Esophagus mucosa (tissue), 1 donor: ENCODE measurements around the gene CCDC116. TPM values are rescaled to one million over a fixed set of nuclear protein-coding genes. Genes with fewer than 3 reads are reported as not detected.
"Not testable (repeated sequence)": the region's sequence is repeated elsewhere in the genome, so short reads cannot be mapped to it uniquely, and the experiment has no call there.

Experiments
- ATAC-seq: fragments of 200-7000 bp; cut with Tn5 transposase; one replicate; pipeline ENCODE4 v1.9.1; 2020
- total RNA-seq: library from RNA; stranded (reverse); gene quantifications from one replicate; pipeline ENCODE4 v1.2.4, GENCODE V29; 2023
- donor health status: DM: yes; HTN: yes; CAD: no.

The CCDC116 gene
- total RNA-seq, 1 donor from 2014 or later, result not detected

DNA sequence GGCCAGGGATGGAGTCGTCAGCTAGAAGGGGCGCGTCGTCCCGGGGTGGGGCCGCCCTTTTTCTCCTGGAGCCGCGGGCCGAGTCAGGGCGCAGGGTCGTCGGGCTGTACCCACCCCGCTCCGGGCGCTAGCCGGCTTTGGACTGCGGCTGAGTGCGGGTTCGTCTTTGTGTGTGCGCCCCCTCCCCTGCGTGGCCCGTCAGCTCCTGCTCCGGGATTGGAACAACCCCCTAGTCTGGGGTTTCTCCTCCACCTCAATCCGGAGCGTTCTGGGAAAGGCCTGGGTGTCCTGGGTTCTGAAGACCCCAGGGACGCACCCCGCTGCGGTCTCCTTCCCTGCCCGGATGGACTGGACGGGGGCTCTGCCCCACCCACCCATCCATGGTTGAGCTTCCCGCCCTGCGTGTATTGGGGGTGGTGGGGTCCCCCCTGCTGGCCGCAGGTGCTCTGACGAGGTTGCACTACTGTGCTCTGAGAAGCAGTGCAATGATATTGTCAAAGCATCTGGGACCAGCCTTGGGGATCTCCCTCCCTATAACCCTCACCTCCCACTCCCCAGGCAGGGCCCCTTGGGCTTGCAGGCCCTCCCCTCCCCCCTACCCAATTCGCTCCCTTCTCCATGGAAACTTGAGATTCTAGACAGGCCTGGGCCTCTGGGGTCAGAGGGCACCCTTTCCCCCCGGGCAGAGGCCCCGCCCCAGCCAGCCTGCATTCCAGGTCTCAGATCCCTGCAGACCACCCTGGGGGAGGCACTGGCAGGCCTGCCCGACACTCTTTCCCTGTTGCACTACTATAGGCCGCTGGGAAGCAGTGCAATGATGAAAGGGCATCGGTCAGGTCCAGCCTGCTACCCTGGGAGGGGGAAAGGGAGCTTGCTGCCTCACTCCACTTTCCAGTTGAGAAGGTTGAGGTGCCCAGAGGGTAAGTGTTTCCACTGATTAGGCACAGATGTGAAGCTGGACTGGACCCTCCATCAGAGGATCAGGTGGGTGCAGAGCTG, 20.3 kb downstream of the CCDC116 start:
- ATAC-seq, result no peak

DNA sequence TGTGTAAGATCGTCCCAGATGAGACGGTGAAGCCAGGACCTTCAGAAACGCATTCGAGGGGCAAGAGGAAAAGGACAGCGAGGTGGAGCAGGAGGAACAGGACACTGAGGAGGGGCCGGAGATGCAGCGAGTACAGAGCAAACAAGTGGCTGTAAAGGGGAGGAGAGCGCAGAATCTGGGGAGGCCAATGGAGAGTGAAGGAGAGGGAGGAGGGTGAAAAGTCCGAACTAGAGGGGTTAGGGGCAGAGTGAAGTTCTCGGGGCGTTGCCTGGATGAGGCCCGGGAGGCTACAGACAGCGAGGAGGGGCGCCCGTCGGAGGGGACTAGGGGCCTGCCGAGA, 24.4 kb downstream of the CCDC116 start:
- ATAC-seq, result no peak

- ATAC-seq, result peak; percentile 83
Measured at GRCh38 chr22:21657360-21658032, 24.9 kb downstream of the CCDC116 start.

- ATAC-seq, result no peak
Measured at GRCh38 chr22:21659864-21660525, 27.4 kb downstream of the CCDC116 start.

DNA sequence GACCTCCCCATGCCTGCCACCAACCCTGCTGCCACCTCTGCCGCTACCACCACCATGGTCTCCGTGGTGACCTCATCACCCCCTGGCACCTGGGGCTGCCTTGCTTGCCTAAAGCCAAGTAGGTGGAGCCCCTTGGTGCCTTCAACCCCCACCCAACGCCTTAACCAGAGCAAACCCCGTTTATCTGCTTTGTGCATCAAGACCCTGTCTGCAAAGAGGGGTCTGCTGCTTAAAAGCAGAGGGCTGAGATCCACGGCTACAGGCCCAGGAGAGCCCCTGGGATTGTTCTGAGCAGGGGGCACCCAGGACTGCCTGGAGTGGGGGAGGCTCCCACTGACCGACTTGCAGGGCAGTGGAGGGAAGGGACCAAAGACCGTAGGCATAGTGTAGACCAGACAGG, 28.3 kb downstream of the CCDC116 start:
- ATAC-seq, result no peak

DNA sequence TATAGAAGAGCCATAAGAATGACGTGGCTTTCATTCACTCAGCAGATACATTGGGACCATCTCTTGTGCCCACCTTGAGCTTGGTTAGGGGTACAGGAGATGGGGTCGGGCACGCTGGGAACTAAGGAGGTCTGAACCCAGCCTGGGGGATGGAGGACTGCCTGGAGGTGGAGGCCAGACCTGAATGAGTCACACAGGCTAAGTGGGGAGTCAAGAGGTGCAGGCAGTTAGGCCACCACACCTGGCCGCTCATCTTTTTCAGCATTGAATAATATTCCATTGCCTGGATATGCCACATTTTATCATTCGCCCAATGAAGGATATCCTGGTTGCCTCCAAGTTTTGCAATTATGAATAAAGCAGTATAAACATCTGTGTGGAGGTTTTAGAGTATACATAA, 29.4 kb downstream of the CCDC116 start:
- no peak for ATAC-seq

- no peak for ATAC-seq
Measured at GRCh38 chr22:21663738-21664137, 31.2 kb downstream of the CCDC116 start.

- ATAC-seq, result no peak
Measured at GRCh38 chr22:21665047-21665851, 32.7 kb downstream of the CCDC116 start.

DNA sequence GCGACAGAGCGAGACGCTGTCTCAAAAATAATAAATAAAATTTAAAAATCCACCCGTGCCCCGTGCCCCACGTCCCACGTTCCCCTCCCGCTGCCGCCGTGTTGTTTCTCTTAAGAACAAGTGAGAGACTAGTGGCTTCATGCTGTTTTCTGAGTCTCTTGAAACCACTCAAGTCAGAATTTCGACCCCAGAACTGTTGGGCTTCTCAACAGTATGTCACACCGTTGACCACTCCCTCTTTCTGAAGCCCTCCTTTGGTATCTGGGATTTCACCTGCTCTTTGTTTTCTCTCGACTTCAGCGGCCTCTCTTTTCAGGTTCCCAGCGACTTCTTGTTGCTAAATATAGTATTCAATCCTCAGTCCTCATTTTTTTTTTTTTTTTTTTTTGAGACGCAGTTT, 34.2 kb downstream of the CCDC116 start:
- no peak for ATAC-seq

- peak; percentile 59 for ATAC-seq
Measured at GRCh38 chr22:21669026-21669425, 36.5 kb downstream of the CCDC116 start.

DNA sequence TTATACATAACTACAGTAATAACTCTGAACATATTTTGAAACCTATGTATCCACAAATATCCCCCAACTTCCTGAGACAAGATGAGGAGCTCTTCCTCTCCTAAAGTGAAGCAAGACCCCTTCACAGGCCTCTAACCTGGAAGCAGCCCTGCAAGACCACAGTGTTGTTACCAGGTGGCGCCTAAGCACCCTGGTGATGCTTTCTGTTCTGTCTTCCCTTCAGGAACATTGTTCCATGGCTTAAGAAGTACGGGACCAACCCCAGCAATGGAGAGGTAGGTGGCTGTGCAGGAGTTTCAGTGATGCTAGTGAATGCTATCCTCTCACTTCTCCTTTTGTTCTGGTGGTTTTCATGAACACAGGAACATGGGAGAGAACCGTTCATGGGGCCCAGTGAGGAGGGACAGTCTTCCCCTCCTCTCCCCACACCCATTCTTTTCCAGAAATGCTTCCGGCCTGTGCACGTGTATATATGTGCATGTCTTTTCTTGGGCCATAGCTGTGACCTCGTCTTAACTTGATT, 39.6 kb downstream of the CCDC116 start:
- ATAC-seq, result no peak

DNA sequence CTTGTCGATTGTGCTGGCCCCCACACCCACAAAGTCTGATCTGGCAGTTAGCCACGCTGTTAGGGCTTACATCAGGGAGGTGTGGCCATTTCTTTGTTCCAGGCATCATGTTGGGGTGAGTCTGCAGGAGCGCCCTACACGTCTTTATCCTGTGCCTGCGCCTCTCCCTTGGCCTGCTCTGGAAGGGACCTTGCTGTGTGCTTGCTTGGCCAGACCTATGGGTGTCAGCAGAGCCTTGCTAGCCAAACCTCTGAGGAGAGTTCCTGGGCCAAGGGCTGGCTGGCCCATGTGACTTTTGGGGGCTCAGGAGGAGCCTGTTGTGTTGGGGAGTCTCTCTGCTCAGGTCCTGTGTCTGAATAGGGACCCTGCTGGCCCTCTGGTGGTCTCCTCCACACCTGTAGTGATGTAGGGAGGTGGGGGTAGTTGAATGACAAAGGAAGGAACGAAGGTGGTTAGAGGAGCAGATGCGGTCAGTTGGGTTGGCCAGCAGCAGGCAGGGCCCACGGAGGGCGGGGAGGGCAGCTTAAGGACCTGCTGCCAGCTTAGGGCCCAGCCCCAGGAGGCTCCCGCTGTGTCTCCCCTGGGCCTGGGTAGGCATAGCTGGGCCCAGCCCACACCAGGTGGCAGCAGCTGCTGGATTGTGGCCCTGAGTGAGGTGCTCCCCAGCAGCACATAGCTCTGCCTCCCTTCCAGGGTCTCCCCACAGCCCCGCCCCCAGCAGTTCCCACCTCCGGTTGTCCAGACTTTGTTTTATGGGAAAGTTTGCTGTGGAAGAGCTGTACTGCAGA, 41.2 kb downstream of the CCDC116 start:
- peak; percentile 82 for ATAC-seq

GRCh38 chr22:21674638-21675245, 42.2 kb downstream of the CCDC116 start:
- ATAC-seq, result no peak

DNA sequence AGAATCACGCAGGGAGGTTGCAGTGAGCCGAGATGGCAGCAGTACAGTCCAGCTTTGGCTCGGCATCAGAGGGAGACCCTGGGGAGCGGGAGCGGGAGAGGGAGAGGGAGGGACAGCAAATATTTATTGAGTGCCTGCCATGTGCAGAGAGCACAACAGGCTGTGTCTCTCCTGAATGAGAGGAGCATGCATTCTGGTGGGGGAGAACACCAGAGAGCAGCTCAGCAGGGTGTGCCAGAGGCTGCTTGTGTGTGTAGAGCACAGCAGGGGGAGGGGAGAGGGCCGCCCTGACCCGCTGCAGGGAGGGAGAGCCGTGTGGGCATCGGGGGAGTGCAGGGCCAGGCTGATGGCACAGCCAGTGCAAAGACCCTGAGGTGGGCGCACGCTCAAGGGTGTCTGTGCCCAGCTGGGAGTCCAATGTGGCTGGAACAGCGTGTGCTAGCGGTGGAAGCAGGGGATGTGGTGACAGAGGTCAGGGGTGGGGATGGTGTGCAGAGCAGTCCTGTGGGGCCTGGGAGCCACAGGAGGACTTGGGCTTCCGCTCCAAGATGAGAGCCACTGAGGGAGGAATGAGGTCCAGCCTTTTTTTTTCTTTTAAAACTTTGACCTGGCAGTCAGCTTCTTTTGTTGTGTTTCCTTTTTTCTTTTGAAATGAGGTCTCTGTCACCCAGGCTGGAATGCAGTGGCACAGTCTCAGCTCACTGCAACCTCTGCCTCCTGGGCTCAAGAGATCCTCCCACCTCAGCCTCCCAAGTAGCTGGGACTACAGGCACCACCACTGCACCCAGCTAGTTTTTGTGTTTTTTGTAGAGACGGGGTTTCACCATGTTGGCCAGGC, 45.3 kb downstream of the CCDC116 start:
- no peak for ATAC-seq

DNA sequence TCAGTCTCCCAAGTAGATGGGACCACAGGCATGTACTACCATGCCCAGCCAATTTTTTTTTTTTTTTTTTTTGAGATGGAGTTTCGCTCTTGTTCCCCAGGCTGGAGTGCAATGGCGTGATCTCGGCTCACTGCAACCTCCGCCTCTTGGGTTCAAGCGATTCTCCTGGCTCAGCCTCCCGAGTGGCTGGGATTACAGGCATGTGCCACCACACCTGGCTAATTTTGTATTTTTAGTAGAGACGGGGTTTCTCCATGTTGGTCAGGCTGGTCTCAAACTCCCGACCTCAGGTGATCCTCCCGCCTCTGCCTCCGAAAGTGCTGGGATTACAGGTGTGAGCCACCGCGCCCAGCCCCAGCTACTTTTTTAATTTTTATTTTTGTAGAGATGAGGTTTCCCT, 46.3 kb downstream of the CCDC116 start:
- ATAC-seq, result not testable (repeated sequence)

DNA sequence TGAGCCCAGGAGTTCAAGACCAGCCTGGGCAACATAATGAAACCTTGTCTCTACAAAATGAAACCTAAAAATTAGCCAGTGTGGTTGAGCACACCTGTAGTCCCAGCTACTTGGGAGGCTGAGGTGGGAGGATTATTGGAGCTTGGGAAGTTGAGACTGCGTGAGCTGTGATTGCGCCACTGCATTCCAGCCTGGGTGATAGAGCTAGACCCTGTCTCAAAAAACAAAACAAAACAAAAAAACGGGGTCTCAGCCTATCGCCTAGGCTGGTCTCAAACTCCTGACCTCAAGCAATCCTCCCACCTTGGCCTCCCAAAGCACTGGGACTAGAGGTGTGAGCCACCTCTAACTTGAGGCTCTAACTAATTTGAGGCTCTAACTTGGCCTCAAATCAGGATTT, 46.8 kb downstream of the CCDC116 start:
- no peak for ATAC-seq

DNA sequence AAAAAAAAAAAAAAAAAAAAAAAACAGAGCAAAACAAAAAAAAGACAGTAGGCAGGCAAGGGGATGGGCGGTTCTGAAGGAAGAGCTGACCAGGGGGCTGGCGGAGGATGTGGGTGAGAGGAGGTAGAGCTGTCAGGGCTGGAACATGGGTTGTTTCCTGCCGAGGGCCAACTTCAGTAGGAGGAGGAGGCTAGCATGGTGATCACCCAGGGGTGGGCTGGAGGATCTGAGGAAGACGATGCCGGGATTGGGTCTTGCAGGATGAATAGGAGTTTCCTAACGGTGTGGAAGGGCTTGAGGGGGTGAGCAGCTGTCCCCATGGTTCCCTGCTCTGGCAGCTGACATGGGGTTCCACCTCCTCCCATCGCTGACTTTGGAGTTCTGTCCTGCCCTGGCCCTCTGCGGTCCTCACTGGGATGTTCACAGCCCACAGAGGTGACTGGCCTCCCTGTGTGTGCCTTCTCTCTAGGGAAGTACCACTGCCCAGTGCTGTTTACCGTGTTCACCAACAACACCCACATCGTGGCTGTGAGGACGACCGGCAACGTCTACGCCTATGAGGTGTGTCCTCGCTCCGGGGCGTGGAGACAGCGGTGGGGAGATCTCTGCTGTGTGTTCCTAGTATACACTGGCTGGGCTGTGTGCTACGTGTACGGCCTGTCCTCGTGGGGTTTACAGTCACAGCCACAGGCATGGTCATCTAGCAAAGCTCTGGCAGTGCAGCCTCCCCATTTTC, 48.4 kb downstream of the CCDC116 start:
- no peak for ATAC-seq

DNA sequence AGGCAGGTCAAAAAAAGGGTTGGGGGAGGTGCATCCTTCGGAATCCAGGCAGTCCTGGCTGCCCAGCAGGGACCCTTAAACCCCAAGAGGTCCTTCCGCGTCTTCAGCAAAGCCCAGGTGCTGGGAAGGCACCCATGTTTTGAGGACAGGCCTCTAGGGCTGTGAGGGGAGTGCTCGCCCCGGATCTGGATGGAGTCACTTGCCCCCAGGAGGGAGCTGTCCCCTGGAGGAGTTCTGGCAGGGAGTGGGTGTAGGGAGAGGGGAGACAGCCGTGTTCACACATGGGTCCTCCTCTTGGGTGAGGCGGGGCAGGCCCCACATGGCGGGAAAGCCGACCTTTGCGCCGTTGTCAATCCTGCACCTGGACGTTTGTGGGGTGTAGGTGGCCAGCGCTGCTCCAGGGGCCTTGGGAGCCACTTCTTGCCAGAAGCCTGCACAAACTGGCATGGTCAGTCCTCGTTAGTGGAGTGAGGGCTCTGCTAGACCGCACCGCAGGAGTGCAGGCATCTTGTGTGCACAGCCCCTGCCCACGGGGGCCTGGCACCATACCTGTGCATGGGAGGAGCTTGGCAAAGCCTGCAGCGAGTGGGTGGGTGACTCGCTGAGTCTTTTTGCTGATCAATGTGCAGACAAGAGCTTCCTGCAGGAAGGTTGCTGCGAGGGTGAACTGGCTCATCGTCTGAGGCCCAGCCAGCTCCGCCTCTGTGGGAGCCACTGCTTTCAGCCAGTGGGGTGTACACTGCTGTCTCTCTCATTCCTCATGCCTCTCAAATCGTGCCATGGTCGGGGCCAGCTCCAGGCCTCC, 49.2 kb downstream of the CCDC116 start:
- ATAC-seq, result peak; percentile 22
